MG63 (cell line): Measurements from ENCODE around the gene HOXA10. TPM values are rescaled to one million over a fixed set of nuclear protein-coding genes. Genes with fewer than 3 reads are reported as not detected.

ENCODE experiments used
- DNase-seq: peaks from one replicate; pipeline ENCODE4 v3.0.0-alpha.2; 2020
- H3K27me3 ChIP-seq: fragments of 250-450 bp; sonication (Bioruptor Pico); 2 replicates; pipeline ENCODE4 v1.5.1; 2020; ENCODE audit warnings: mild to moderate bottlenecking, moderate library complexity
- H3K36me3 ChIP-seq: fragments of 250-450 bp; sonication (Bioruptor Pico); 2 replicates; pipeline ENCODE4 v1.5.1; 2020; ENCODE audit warnings: mild to moderate bottlenecking, moderate library complexity
- H3K4me3 ChIP-seq: fragments of 250-450 bp; sonication (Bioruptor Pico); 2 replicates; pipeline ENCODE4 v1.5.1; 2020; ENCODE audit warnings: mild to moderate bottlenecking, moderate library complexity
- H3K9me3 ChIP-seq: fragments of 250-450 bp; sonication (Bioruptor Pico); 2 replicates; pipeline ENCODE4 v1.5.1; 2020; ENCODE audit warnings: mild to moderate bottlenecking, moderate library complexity
- total RNA-seq: library from RNA; depleted of rRNA; stranded (reverse); fragments of >200 nt; shearing (Covaris generic); gene quantifications from 2 replicates; pipeline ENCODE4 v1.2.3, GENCODE V29; 2014; ENCODE audit warnings: low replicate concordance; rRNA removed

HOXA10 gene
- 18.0 and 26.7 TPM in 2 replicates for total RNA-seq

- Histone ChIP-seq H3K9me3 (no peaks in the 10 kb centered on the region), H3K36me3 (peaks cover 25% of the 10 kb centered on the region), H3K4me3 (peak within 1 kb of the TSS; percentile 62), H3K27me3 (no peaks in the 10 kb centered on the region)
- DNase-seq, result peak; percentile 70
Observed at GRCh38 chr7:27173956-27174873, at the start of gene HOXA10. TSS of gene HOXA10 (minus strand) at chr7:27174320. CDS start at chr7:27174306, 14 bp downstream.

- no peak for DNase-seq
- Histone ChIP-seq H3K9me3 (no peaks in the 10 kb centered on the region), H3K4me3 (no peak overlapping the region), H3K27me3 (peaks cover 2% of the 10 kb centered on the region; the same call in 1 of the 2 replicates), H3K36me3 (no peaks in the 10 kb centered on the region)
Observed at GRCh38 chr7:27221201-27221797, 47.2 kb upstream of the HOXA10 start.

- no peak for DNase-seq
- Histone ChIP-seq H3K27me3 (peaks cover 2% of the 10 kb centered on the region; the same call in 1 of the 2 replicates), H3K36me3 (no peaks in the 10 kb centered on the region), H3K9me3 (no peaks in the 10 kb centered on the region), H3K4me3 (no peak overlapping the region)
Observed at GRCh38 chr7:27220440-27220955, 46.4 kb upstream of the HOXA10 start.

- DNase-seq, result no peak
- Histone ChIP-seq H3K4me3 (no peak overlapping the region), H3K27me3 (peaks cover 2% of the 10 kb centered on the region; the same call in 1 of the 2 replicates), H3K36me3 (no peaks in the 10 kb centered on the region), H3K9me3 (no peaks in the 10 kb centered on the region)
Observed at GRCh38 chr7:27219821-27220220, 45.7 kb upstream of the HOXA10 start.

- Histone ChIP-seq H3K4me3 (no peak overlapping the region), H3K36me3 (no peaks in the 10 kb centered on the region), H3K9me3 (no peaks in the 10 kb centered on the region), H3K27me3 (no peaks in the 10 kb centered on the region)
- DNase-seq, result no peak
Observed at GRCh38 chr7:27217951-27218350, 43.8 kb upstream of the HOXA10 start.

GRCh38 chr7:27215356-27215755, 41.2 kb upstream of the HOXA10 start:
- Histone ChIP-seq H3K27me3 (no peaks in the 10 kb centered on the region), H3K4me3 (no peak overlapping the region), H3K36me3 (no peaks in the 10 kb centered on the region), H3K9me3 (no peaks in the 10 kb centered on the region)
- no peak for DNase-seq

- Histone ChIP-seq H3K4me3 (no peak overlapping the region), H3K36me3 (no peaks in the 10 kb centered on the region), H3K27me3 (no peaks in the 10 kb centered on the region), H3K9me3 (no peaks in the 10 kb centered on the region)
- DNase-seq, result no peak
Observed at GRCh38 chr7:27214239-27214950, 40.3 kb upstream of the HOXA10 start.

- no peak for DNase-seq
- no peaks in the 10 kb centered on the region for H3K27me3 ChIP-seq
- no peak overlapping the region for H3K4me3 ChIP-seq
- H3K9me3 ChIP-seq, result no peaks in the 10 kb centered on the region
- H3K36me3 ChIP-seq, result no peaks in the 10 kb centered on the region
Observed at GRCh38 chr7:27213433-27214238, 39.5 kb upstream of the HOXA10 start.

GRCh38 chr7:27212497-27213432, 38.6 kb upstream of the HOXA10 start:
- no peak for DNase-seq
- H3K9me3 ChIP-seq, result no peaks in the 10 kb centered on the region
- no peak overlapping the region for H3K4me3 ChIP-seq
- no peaks in the 10 kb centered on the region for H3K27me3 ChIP-seq
- no peaks in the 10 kb centered on the region for H3K36me3 ChIP-seq

GRCh38 chr7:27211764-27212204, 37.7 kb upstream of the HOXA10 start:
- no peaks in the 10 kb centered on the region for H3K36me3 ChIP-seq
- DNase-seq, result no peak
- H3K9me3 ChIP-seq, result no peaks in the 10 kb centered on the region
- H3K4me3 ChIP-seq, result no peak overlapping the region
- no peaks in the 10 kb centered on the region for H3K27me3 ChIP-seq

- H3K27me3 ChIP-seq, result no peaks in the 10 kb centered on the region
- H3K36me3 ChIP-seq, result no peaks in the 10 kb centered on the region
- no peak overlapping the region for H3K4me3 ChIP-seq
- no peaks in the 10 kb centered on the region for H3K9me3 ChIP-seq
- no peak for DNase-seq
Observed at GRCh38 chr7:27211084-27211446, 36.9 kb upstream of the HOXA10 start.

- Histone ChIP-seq H3K9me3 (no peaks in the 10 kb centered on the region), H3K36me3 (no peaks in the 10 kb centered on the region), H3K4me3 (no peak overlapping the region), H3K27me3 (no peaks in the 10 kb centered on the region)
- peak; percentile 28 for DNase-seq
Observed at GRCh38 chr7:27210441-27211083, 36.4 kb upstream of the HOXA10 start.

GRCh38 chr7:27209933-27210440, 35.9 kb upstream of the HOXA10 start:
- H3K36me3 ChIP-seq, result no peaks in the 10 kb centered on the region
- no peaks in the 10 kb centered on the region; the same call in 1 of the 2 replicates for H3K27me3 ChIP-seq
- DNase-seq, result no peak
- H3K4me3 ChIP-seq, result no peak overlapping the region
- H3K9me3 ChIP-seq, result no peaks in the 10 kb centered on the region

- Histone ChIP-seq H3K27me3 (peaks cover 3% of the 10 kb centered on the region; the same call in 1 of the 2 replicates), H3K36me3 (no peaks in the 10 kb centered on the region), H3K9me3 (no peaks in the 10 kb centered on the region), H3K4me3 (no peak overlapping the region)
- DNase-seq, result no peak
Observed at GRCh38 chr7:27208998-27209397, 34.9 kb upstream of the HOXA10 start.
